MCF 10A (cell line): ENCODE results near the gene PLEKHH3. TPM values are rescaled to one million over a fixed set of nuclear protein-coding genes. Genes with fewer than 3 reads are reported as not detected.

Experiments
- BruUV-seq: library from RNA; stranded (reverse); fragments of 400-500 nt; replicated peaks from 2 replicates; lab custom pipeline; 2021; lab: Mats Ljungman, UMichigan
- CTCF ChIA-PET: fragments of 300-600 bp; sonication (Branson Sonifier 250); formaldehyde crosslinking; extraction: SDS; loops from one replicate; lab custom pipeline; 2021; ENCODE audit warnings: antibody characterized with exemption, inconsistent platforms; lab: Yijun Ruan, JAX
- POLR2A ChIA-PET: fragments of 300-600, 350-650 bp; sonication (Branson Sonifier 250); formaldehyde crosslinking; extraction: SDS; loops from one replicate; lab custom pipeline; 2020; ENCODE audit warnings: antibody characterized with exemption, inconsistent platforms; lab: Yijun Ruan, JAX
- DNase-seq: peaks from one replicate; pipeline ENCODE4 v3.0.0-alpha.2; 2018; ENCODE audit not compliant: unreplicated experiment
- H3K27ac Mint-ChIP-seq: one replicate; pipeline ENCODE4 v1.8.0; 2022; ENCODE audit warnings: mild to moderate bottlenecking, low read depth, mixed read lengths; ENCODE audit not compliant: unreplicated experiment
- H3K27me3 Mint-ChIP-seq: one replicate; pipeline ENCODE4 v1.8.0; 2022; ENCODE audit warnings: mixed read lengths; ENCODE audit not compliant: insufficient read depth, unreplicated experiment
- H3K36me3 Mint-ChIP-seq: one replicate; pipeline ENCODE4 v1.8.0; 2022; ENCODE audit warnings: mild to moderate bottlenecking, moderate library complexity, mixed read lengths; ENCODE audit not compliant: insufficient read depth, unreplicated experiment
- H3K4me1 Mint-ChIP-seq: one replicate; pipeline ENCODE4 v1.8.0; 2022; ENCODE audit warnings: mixed read lengths; ENCODE audit not compliant: insufficient read depth, unreplicated experiment
- H3K4me3 Mint-ChIP-seq: one replicate; pipeline ENCODE4 v1.8.0; 2022; ENCODE audit warnings: mild to moderate bottlenecking, moderate library complexity, mixed read lengths; ENCODE audit not compliant: unreplicated experiment
- H3K9me3 Mint-ChIP-seq: one replicate; pipeline ENCODE4 v1.8.0; 2022; ENCODE audit warnings: mixed read lengths; ENCODE audit not compliant: unreplicated experiment
- intact Hi-C: fragments of 100-400 bp; cut with micrococcal nuclease; formaldehyde crosslinking; loops from 2 replicates; pipeline ENCODE4 v1.14.1; 2022
- total RNA-seq: library from RNA; stranded (reverse); gene quantifications from 2 replicates; pipeline ENCODE4 v1.2.3, GENCODE V29; 2022
- TF ChIP-seq, protein P1 (sequence below): fragments of 200-600 bp; IDR thresholded peaks from one replicate; pipeline ENCODE4 v1.8.0; 2022; ENCODE audit warnings: antibody characterized with exemption, mild to moderate bottlenecking; ENCODE audit not compliant: unreplicated experiment

PLEKHH3 gene
- total RNA-seq, 1 experiment from 2014 or later, result 12.5 TPM

DNA sequence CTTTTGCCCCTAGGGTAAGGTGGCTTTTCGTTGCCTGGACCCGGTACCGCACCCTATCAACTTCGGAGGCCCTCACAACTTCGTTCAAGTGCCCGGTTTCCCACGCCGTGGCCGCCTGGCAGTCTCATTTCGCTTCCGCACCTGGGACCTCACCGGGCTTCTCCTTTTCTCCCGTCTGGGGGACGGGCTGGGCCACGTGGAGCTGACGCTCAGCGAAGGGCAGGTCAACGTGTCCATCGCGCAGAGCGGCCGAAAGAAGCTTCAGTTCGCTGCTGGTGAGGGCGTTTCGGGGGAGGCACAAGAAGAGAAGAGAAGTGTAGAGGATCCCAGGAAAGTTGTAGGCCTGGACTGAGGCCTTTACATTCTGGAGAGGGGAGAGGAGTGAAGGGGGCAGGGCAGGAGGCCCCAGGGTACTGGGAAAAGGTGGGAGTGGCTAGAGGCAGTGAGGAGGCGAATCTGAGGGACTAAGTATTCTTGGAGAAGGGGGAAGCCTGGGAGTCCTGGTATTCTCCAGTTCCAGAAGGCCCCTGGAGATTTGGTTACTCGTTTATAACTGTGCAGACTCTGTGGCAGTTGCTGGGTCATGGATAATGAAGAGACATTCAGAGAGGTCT, 11.0 kb upstream of the PLEKHH3 start:
- no peak overlapping the region for H3K27ac Mint-ChIP-seq
- no peaks in the 10 kb centered on the region for H3K27me3 Mint-ChIP-seq
- CTCF ChIA-PET, result no interaction called here
- DNase-seq, result no peak
- H3K9me3 Mint-ChIP-seq, result no peaks in the 10 kb centered on the region
- H3K36me3 Mint-ChIP-seq, result no peaks in the 10 kb centered on the region
- no TSS peak for BruUV-seq
- H3K4me3 Mint-ChIP-seq, result no peak overlapping the region
- POLR2A ChIA-PET, result interaction anchor here (0.6 to 1.2 kb wide), 2 partner anchors 16 to 484 kb away, joined by 3 read pairs; no protein-coding TSS in a partner anchor
- intact Hi-C loops, result no loop called here
- TF ChIP-seq, protein P1, sequence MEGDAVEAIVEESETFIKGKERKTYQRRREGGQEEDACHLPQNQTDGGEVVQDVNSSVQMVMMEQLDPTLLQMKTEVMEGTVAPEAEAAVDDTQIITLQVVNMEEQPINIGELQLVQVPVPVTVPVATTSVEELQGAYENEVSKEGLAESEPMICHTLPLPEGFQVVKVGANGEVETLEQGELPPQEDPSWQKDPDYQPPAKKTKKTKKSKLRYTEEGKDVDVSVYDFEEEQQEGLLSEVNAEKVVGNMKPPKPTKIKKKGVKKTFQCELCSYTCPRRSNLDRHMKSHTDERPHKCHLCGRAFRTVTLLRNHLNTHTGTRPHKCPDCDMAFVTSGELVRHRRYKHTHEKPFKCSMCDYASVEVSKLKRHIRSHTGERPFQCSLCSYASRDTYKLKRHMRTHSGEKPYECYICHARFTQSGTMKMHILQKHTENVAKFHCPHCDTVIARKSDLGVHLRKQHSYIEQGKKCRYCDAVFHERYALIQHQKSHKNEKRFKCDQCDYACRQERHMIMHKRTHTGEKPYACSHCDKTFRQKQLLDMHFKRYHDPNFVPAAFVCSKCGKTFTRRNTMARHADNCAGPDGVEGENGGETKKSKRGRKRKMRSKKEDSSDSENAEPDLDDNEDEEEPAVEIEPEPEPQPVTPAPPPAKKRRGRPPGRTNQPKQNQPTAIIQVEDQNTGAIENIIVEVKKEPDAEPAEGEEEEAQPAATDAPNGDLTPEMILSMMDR, result no peak
- peaks cover 6% of the 10 kb centered on the region for H3K4me1 Mint-ChIP-seq

DNA sequence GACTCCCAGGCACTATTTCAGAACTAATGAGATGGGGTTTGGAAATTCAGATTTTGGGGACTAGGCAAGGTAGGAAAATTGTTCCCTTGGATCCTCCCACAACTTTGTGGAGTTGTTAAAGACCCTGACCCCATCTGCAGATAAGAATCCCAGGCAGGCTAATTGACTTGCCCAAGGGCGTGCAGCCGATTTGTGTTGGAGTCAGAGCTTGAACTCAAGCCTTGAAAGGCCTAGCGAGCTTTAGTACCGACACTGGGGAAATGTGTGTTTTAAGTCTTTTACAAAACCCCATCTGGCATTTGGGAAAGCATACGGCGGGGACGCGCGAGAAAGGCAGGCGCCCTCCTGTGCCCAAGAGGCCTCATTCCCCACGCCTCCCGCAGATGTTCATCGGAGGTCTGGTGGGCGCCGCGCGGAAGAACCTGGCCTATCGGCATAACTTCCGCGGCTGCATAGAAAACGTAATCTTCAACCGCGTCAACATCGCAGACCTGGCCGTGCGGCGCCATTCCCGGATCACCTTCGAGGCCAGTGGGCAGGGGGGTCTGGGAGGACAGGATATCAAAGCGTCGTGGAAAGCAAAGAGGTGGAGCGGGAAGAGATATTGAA, 9.8 kb upstream of the PLEKHH3 start:
- Mint-ChIP-seq H3K4me3 (no peak overlapping the region), H3K27ac (no peak overlapping the region), H3K36me3 (no peaks in the 10 kb centered on the region), H3K4me1 (peaks cover 18% of the 10 kb centered on the region), H3K27me3 (no peaks in the 10 kb centered on the region), H3K9me3 (no peaks in the 10 kb centered on the region)
- TF ChIP-seq, protein P1, result no peak
- DNase-seq, result no peak
- intact Hi-C loops, result no loop called here
- CTCF ChIA-PET, result no interaction called here
- BruUV-seq, result no TSS peak
- POLR2A ChIA-PET, result interaction anchor here (1.2 kb wide), 1 partner anchor 17 kb away, joined by 3 read pairs; no protein-coding TSS in a partner anchor

DNA sequence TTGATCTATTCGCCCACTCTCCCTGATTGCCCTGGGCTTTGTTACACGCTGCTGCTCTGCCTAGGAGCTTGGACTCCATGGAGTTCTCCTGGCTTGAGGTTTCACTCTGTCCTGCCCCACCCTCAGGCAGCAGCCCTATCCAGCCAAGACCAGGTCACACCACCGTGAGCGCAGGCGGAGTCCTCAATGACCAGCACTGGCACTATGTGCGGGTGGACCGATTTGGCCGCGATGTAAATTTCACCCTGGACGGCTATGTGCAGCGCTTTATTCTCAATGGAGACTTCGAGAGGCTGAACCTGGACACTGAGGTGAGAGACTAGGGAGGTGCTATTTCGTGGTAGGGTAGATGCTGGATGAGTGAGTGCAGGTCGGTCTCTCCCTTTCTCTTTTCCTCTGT, 9.0 kb upstream of the PLEKHH3 start:
- POLR2A ChIA-PET, result interaction anchor here (1.6 kb wide), 1 partner anchor 76 kb away, joined by 4 read pairs; the partner anchor contains the start of genes RETREG3 and TUBG1
- H3K36me3 Mint-ChIP-seq, result no peaks in the 10 kb centered on the region
- H3K27ac Mint-ChIP-seq, result no peak overlapping the region
- BruUV-seq, result no TSS peak
- intact Hi-C loops, result no loop called here
- TF ChIP-seq, protein P1, result no peak
- peaks cover 19% of the 10 kb centered on the region for H3K4me1 Mint-ChIP-seq
- CTCF ChIA-PET, result interaction anchor here (0.5 to 0.6 kb wide), 3 partner anchors 68 to 122 kb away, joined by 3 to 4 read pairs (median 4); partner anchors contain the start of genes RETREG3 and TUBG1
- H3K9me3 Mint-ChIP-seq, result no peaks in the 10 kb centered on the region
- no peaks in the 10 kb centered on the region for H3K27me3 Mint-ChIP-seq
- no peak for DNase-seq
- no peak overlapping the region for H3K4me3 Mint-ChIP-seq

DNA sequence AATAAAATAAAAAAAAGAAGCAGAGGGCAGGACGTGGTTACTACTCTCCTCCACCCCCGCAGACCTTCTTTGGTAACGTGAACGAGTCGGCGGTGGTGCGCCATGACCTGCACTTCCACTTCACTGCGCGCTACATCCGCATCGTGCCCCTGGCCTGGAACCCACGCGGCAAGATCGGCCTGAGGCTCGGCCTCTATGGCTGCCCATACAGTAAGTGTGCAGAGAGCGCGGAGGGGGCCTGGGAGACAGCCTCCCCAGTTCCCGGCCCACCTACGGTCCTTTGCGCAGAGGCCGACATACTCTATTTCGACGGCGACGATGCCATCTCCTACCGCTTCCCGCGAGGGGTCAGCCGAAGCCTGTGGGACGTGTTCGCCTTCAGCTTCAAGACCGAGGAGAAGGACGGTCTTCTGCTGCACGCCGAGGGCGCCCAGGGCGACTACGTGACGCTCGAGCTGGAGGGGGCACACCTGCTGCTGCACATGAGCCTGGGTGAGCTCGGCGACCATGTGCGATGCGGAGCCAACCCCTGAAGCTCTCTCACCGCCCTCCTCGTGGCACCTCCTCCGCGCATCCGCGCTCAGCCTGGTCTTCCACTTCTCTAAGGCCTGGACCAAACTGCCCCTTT, 8.2 kb upstream of the PLEKHH3 start:
- DNase-seq, result no peak
- CTCF ChIA-PET, result interaction anchor here (0.6 to 2.2 kb wide), 6 partner anchors 67 to 373 kb away, joined by 3 to 12 read pairs (median 3); partner anchors contain the start of genes PSMC3IP, RETREG3 and TUBG1
- no peaks in the 10 kb centered on the region for H3K36me3 Mint-ChIP-seq
- H3K27ac Mint-ChIP-seq, result no peak overlapping the region
- intact Hi-C loops, result no loop called here
- no peaks in the 10 kb centered on the region for H3K9me3 Mint-ChIP-seq
- TF ChIP-seq, protein P1, result no peak
- peaks cover 19% of the 10 kb centered on the region for H3K4me1 Mint-ChIP-seq
- no TSS peak for BruUV-seq
- no peak overlapping the region for H3K4me3 Mint-ChIP-seq
- POLR2A ChIA-PET, result interaction anchor here (0.5 to 1.6 kb wide), 3 partner anchors 9 to 76 kb away, joined by 3 to 4 read pairs (median 3); partner anchors contain the start of genes RETREG3 and TUBG1
- no peaks in the 10 kb centered on the region for H3K27me3 Mint-ChIP-seq
